Measurements from ENCODE around the gene GOLGA8A. TPM values are rescaled to one million over a fixed set of nuclear protein-coding genes. Genes with fewer than 3 reads are reported as not detected.

Gene GOLGA8A, protein sequence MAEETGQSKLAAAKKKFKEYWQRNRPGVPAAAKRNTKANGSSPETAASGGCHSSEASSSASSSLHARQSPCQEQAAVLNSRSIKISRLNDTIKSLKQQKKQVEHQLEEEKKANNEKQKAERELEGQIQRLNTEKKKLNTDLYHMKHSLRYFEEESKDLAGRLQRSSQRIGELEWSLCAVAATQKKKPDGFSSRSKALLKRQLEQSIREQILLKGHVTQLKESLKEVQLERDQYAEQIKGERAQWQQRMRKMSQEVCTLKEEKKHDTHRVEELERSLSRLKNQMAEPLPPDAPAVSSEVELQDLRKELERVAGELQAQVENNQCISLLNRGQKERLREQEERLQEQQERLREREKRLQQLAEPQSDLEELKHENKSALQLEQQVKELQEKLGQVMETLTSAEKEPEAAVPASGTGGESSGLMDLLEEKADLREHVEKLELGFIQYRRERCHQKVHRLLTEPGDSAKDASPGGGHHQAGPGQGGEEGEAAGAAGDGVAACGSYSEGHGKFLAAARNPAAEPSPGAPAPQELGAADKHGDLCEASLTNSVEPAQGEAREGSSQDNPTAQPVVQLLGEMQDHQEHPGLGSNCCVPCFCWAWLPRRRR
- 15.6 and 16.4 TPM in 2 replicates for polyA plus RNA-seq (2011; rRNA removed)
- 4.5 and 4.7 TPM in 2 replicates for polyA plus RNA-seq (2012; cell fraction: cytosol; rRNA removed)
- 39.1 and 43.9 TPM in 2 replicates for polyA plus RNA-seq (2012; cell fraction: nucleus; rRNA removed)
- 11.7 to 13.9 TPM (median 12.6 TPM) in 3 replicates for polyA plus RNA-seq (2017; fragmentation: RNase III; extraction: RNeasy Plus Mini Kit Qiagen cat#74134 plus additional on column Dnase treatment)
- polyA minus RNA-seq (2011; rRNA and poly(A)+ RNA removed): 4.5 and 4.6 TPM in 2 replicates

DNA sequence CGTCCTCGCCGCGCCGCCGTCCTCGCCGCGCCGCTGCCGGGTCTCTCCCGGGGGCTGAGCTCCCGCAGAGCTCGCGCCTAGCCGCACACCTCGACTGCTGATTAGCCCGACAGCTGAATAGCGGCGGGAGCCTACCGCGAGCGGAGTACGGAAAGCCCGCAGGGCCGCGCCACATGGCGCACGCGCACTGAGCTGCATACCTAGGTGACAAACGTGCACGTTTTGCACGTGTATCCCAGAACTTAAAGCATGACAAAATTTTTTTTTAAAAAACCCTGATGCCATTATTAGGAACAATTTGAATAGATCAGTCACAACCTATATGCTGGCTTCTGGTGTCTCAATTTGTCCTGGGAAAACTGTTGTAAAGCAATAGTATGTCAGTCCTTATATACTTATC, at the start of gene GOLGA8A:
TSS of gene GOLGA8A (minus strand) at position 122 of the 400 bp plus-strand sequence. CDS start 48,117 bp downstream, outside the sequence.
- TF ChIP-seq CHD2 (IDR thresholded peaks at IDR 0.05; ENCODE audit: low read length, partially characterized antibody): no peak
- TF ChIP-seq HEYL (CRISPR knock-in tag; IDR thresholded peaks at IDR 0.05): no peak
- no peak for TF ChIP-seq NR3C1 (IDR thresholded peaks at IDR 0.05)
- TF ChIP-seq MYC (IDR thresholded peaks at IDR 0.05; ENCODE audit: borderline replicate concordance, low read length): no peak
- TF ChIP-seq, protein P1, sequence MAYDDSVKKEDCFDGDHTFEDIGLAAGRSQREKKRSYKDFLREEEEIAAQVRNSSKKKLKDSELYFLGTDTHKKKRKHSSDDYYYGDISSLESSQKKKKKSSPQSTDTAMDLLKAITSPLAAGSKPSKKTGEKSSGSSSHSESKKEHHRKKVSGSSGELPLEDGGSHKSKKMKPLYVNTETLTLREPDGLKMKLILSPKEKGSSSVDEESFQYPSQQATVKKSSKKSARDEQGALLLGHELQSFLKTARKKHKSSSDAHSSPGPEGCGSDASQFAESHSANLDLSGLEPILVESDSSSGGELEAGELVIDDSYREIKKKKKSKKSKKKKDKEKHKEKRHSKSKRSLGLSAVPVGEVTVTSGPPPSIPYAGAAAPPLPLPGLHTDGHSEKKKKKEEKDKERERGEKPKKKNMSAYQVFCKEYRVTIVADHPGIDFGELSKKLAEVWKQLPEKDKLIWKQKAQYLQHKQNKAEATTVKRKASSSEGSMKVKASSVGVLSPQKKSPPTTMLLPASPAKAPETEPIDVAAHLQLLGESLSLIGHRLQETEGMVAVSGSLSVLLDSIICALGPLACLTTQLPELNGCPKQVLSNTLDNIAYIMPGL (CRISPR knock-in tag; IDR thresholded peaks at IDR 0.05; ENCODE audit: borderline replicate concordance): no peak
- no peak for TF ChIP-seq FOSL2 (IDR thresholded peaks at IDR 0.05)
- no peak for TF ChIP-seq FOSL2 (CRISPR knock-in tag; IDR thresholded peaks at IDR 0.05)
- ATAC-seq: no peak
- H3K9me3 ChIP-seq: no peaks in the 10 kb centered on the region
- no peaks in the 10 kb centered on the region for H3K4me1 ChIP-seq
- FAIRE-seq: no peak
- peak within 1 kb of the TSS in 1 of 2 experiments; percentile 75; a peak in 3 of 6 replicates for H3K27ac ChIP-seq
- peak within 1 kb of the TSS; percentile 46 for H3K4me3 ChIP-seq
- peak within 1 kb of the TSS; percentile 70 for H3K4me2 ChIP-seq
- no peak for DNase-seq (ENCODE audit: low read depth in 1 of 2, low spot score in 1 of 2)
- POLR2A ChIA-PET: interaction anchor here (1.1 kb wide), 1 partner anchor 146 kb away, joined by 7 read pairs; the partner anchor contains the start of gene GOLGA8B
- CTCF ChIA-PET: no interaction called here
- 90% methylated on average over 33 of the region's 33 CpGs for WGBS (ENCODE audit: missing lambda C conversion rate)

DNA sequence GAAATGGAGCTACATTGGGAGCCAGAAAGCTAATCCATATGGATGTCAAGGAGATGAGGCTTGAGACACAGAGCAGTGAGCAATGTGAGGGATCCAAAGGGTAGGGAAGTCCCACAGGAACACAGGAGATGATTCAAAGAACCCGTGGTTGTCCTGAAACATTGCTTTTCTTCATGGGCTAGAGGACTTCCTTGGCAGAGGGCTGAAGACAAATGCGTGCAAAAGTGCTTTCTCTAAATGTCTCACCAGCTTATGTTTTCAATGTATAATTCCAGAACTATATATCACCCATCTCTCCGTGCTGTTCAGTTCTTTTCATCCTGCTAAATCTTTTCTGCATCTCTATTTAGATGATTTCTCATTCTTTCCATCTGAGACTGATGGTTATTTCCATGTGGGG, 46.0 kb upstream of the GOLGA8A start:
- Histone ChIP-seq H3K4me2 (no peak overlapping the region), H3K27ac (no peak overlapping the region), H3K9me3 (no peaks in the 10 kb centered on the region), H3K4me3 (no peak overlapping the region), H3K4me1 (no peaks in the 10 kb centered on the region)
- no peak for DNase-seq (ENCODE audit: low read depth in 1 of 2, low spot score in 1 of 2)
- FAIRE-seq: peak; percentile 36
- WGBS (ENCODE audit: missing lambda C conversion rate): 10% methylated on average over 3 of the region's 3 CpGs
- ChIA-PET CTCF (interaction anchor here (0.6 to 0.7 kb wide), 2 partner anchors 143 to 336 kb away, joined by 3 to 5 read pairs; no protein-coding TSS in a partner anchor), POLR2A (no interaction called here)
- TF ChIP-seq ESRRA (IDR thresholded peaks at IDR 0.05; ENCODE audit: borderline replicate concordance, low read length) (no peak), HOXB13 (CRISPR knock-in tag; IDR thresholded peaks at IDR 0.05; ENCODE audit: low read depth) (no peak), MAFK (IDR thresholded peaks at IDR 0.05; ENCODE audit: partially characterized antibody) (no peak), NPAS2 (CRISPR knock-in tag; IDR thresholded peaks at IDR 0.05; ENCODE audit: borderline replicate concordance) (no peak), KDM5A (IDR thresholded peaks at IDR 0.05) (no peak), EHMT2 (IDR thresholded peaks at IDR 0.05; ENCODE audit: low read depth) (no peak), RARB (CRISPR knock-in tag; IDR thresholded peaks at IDR 0.05) (no peak), CEBPB (IDR thresholded peaks at IDR 0.05) (no peak), ZSCAN20 (CRISPR knock-in tag; IDR thresholded peaks at IDR 0.05) (no peak)
- TF ChIP-seq, protein P2, sequence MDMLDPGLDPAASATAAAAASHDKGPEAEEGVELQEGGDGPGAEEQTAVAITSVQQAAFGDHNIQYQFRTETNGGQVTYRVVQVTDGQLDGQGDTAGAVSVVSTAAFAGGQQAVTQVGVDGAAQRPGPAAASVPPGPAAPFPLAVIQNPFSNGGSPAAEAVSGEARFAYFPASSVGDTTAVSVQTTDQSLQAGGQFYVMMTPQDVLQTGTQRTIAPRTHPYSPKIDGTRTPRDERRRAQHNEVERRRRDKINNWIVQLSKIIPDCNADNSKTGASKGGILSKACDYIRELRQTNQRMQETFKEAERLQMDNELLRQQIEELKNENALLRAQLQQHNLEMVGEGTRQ (IDR thresholded peaks at IDR 0.05): no peak
- TF ChIP-seq, protein P3, sequence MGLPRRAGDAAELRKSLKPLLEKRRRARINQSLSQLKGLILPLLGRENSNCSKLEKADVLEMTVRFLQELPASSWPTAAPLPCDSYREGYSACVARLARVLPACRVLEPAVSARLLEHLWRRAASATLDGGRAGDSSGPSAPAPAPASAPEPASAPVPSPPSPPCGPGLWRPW (IDR thresholded peaks at IDR 0.05): no peak
- TF ChIP-seq, protein P4, sequence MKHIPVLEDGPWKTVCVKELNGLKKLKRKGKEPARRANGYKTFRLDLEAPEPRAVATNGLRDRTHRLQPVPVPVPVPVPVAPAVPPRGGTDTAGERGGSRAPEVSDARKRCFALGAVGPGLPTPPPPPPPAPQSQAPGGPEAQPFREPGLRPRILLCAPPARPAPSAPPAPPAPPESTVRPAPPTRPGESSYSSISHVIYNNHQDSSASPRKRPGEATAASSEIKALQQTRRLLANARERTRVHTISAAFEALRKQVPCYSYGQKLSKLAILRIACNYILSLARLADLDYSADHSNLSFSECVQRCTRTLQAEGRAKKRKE (CRISPR knock-in tag; IDR thresholded peaks at IDR 0.05; ENCODE audit: low read depth): no peak
- no peak for ATAC-seq
